Glomerular visceral epithelial cell (primary cell): ENCODE results near the gene MBIP.

Experiments
- DNase-seq: peaks from one replicate; pipeline ENCODE4 v3.0.0-alpha.2; 2016; ENCODE audit errors: extremely low spot score

MBIP gene

GRCh38 chr14:36264107-36264506 is 56.3 kb downstream of the MBIP start:
- DNase-seq = no peak

- no peak for DNase-seq
Measured at GRCh38 chr14:36260970-36261640, 59.3 kb downstream of the MBIP start.

GRCh38 chr14:36258241-36258640 is 62.2 kb downstream of the MBIP start:
- DNase-seq = no peak

- no peak for DNase-seq
Measured at GRCh38 chr14:36256126-36256801, 64.2 kb downstream of the MBIP start.

DNA sequence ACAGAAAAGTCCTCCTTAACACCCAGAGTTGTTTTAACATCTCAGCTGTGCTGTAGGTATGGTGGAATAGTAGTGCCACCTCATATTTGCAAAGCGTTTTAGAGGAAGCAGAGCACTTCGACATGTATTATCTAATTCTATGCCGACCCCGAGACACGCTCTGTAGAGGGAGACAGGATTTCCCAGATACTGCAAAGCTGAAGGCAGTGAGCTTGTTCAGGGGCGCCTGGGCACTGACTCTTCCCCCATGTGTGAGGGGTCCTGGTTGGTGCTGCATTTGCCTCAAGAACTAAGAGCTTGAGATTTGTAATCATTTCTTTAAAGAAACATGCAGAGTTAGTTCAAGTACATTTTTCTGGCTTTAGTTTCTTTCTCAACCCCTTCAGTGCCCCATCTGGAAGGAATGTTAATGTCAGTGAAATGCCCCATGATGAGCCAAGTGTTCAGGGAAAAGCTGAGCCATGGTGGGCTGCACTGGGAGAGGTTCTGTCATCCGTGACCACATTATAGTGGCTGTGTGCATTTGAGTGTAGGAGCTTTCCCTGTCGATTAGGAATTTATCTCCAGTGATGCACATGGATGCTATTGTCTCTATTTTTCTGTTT is 66.3 kb downstream of the MBIP start:
- peak; percentile 54 for DNase-seq
